Measurements from ENCODE around the gene RGS13.

Gene RGS13

DNA sequence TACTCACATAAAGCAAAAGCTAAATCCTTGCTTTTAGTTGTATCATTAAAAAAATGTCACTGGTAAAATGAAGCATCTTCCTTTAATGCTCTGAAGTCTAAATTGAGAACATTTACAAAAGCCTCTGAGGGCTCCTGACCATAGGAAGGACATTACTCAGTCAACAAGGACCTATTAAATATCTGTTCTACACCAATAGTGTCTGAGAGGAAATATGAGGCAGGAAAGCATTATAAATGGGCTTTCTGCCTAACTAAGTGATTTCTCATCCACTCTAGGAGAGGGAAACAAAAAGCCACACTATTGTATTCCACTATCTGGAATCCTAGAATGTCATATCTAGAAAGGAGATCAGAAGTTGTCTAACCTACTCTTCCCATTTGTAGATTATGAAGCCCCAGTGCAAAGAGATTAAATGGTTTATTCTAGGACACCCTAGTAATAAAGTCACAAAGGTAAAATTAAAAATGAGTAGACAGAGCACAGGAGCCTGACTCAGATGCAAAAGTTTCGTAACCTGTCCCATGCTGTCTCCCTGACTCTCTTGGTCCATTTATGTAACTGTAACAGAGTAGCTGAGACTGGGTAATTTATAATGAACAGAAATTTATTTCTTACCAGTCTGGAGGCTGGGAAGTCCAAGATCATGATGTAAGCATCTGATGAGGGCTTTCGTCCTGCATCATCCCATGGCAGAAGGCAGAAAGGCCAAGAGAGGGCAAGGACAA is 42.8 kb upstream of the RGS13 start:
- Histone ChIP-seq H3K9me3 (no peaks in the 10 kb centered on the region), H3K36me3 (no peaks in the 10 kb centered on the region), H3K4me1 (peaks cover 5% of the 10 kb centered on the region; the same call in 1 of the 2 replicates), H3K4me3 (ENCODE audit: low read depth, low read length) (no peak overlapping the region), H3K27me3 (no peaks in the 10 kb centered on the region)
- no peak for TF ChIP-seq CTCF (IDR thresholded peaks at IDR 0.05; ENCODE audit: low read depth, low read length)
- no peak for DNase-seq

GRCh38 chr1:192595299-192595698 is 40.6 kb upstream of the RGS13 start:
- no peak for DNase-seq
- Histone ChIP-seq H3K4me1 (peaks cover 5% of the 10 kb centered on the region; the same call in 1 of the 2 replicates), H3K9me3 (no peaks in the 10 kb centered on the region), H3K4me3 (ENCODE audit: low read depth, low read length) (no peak overlapping the region), H3K36me3 (no peaks in the 10 kb centered on the region), H3K27me3 (no peaks in the 10 kb centered on the region)
- no peak for TF ChIP-seq CTCF (IDR thresholded peaks at IDR 0.05; ENCODE audit: low read depth, low read length)

DNA sequence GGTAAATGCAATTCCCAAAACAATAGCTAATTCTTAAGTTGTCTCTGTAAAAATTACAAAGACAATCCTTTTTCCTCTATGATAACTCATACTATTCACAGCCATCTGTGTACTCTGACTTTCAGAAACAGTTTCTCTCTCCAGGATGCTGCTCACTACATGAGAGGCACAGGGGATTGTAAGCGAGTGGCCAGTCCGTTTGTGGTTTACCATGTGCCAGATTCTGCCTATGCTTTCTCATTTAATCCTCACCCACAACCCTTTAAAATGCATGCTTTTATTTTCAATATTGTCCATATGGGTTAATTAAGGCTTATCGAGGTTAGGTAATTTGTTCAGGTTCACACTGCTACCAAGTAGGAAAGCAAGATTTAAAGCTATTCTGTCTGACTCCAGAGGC is 37.4 kb upstream of the RGS13 start:
- H3K4me1 ChIP-seq = no peaks in the 10 kb centered on the region; the same call in 1 of the 2 replicates

GRCh38 chr1:192600275-192600674 is 35.7 kb upstream of the RGS13 start:
- Histone ChIP-seq H3K36me3 (no peaks in the 10 kb centered on the region), H3K9me3 (no peaks in the 10 kb centered on the region), H3K4me1 (no peaks in the 10 kb centered on the region; the same call in 1 of the 2 replicates), H3K27me3 (no peaks in the 10 kb centered on the region), H3K4me3 (ENCODE audit: low read depth, low read length) (no peak overlapping the region)
- no peak for DNase-seq
- TF ChIP-seq CTCF (IDR thresholded peaks at IDR 0.05; ENCODE audit: low read depth, low read length) = no peak

More for the DNA sequence above, 37.4 kb upstream of the RGS13 start:
- H3K9me3 ChIP-seq = no peaks in the 10 kb centered on the region
- H3K36me3 ChIP-seq = no peaks in the 10 kb centered on the region
- H3K4me3 ChIP-seq (ENCODE audit: low read depth, low read length) = no peak overlapping the region
- no peaks in the 10 kb centered on the region for H3K27me3 ChIP-seq
- no peak for TF ChIP-seq CTCF (IDR thresholded peaks at IDR 0.05; ENCODE audit: low read depth, low read length)
- DNase-seq = no peak

DNA sequence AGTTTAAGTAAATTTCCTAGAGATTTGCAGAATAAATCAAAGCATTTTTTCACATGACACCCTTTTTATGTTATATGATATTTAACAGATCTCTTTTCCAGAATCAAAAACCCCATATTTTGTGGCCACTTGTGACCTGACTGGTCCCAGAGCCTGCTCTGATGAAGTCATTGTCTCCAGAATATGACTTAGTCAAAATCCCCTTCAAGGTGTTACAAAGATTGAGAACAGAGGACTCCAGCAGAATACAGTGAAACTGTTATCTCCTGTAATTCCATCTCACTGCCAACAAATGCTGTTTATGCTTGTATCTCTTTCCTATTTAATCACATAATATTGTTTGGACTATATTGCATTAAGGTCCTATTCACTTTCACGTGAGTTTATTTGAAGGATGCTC is 34.8 kb upstream of the RGS13 start:
- no peaks in the 10 kb centered on the region; the same call in 1 of the 2 replicates for H3K4me1 ChIP-seq
- H3K9me3 ChIP-seq = no peaks in the 10 kb centered on the region
- H3K27me3 ChIP-seq = no peaks in the 10 kb centered on the region
- H3K4me3 ChIP-seq (ENCODE audit: low read depth, low read length) = no peak overlapping the region
- no peak for TF ChIP-seq CTCF (IDR thresholded peaks at IDR 0.05; ENCODE audit: low read depth, low read length)
- DNase-seq = no peak
- no peaks in the 10 kb centered on the region for H3K36me3 ChIP-seq

DNA sequence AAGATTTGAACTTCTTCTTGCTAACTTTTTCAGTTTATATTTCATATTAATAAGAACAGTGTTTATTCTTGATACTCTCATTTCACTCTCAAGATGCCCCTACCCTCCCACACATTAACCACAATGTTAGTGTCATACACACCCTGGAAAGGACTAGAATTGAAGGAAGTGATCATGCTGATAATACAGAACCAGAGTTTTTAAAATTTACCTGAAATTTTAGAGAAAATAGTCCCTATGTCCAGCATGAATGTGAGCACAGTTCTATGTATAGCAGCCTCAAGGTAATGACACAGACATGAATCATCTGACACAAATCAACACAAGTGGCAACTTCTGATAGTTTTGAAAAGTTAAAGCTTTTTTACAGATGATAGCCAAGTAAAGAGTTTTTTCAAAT is 34.4 kb upstream of the RGS13 start:
- H3K4me1 ChIP-seq = no peaks in the 10 kb centered on the region; the same call in 1 of the 2 replicates
- H3K36me3 ChIP-seq = no peaks in the 10 kb centered on the region
- no peak for DNase-seq
- no peaks in the 10 kb centered on the region for H3K27me3 ChIP-seq
- no peak for TF ChIP-seq CTCF (IDR thresholded peaks at IDR 0.05; ENCODE audit: low read depth, low read length)
- no peak overlapping the region for H3K4me3 ChIP-seq (ENCODE audit: low read depth, low read length)
- H3K9me3 ChIP-seq = no peaks in the 10 kb centered on the region

All from BE2C (cell line).